H9 (cell line): ENCODE data around the gene IL6ST. TPM values are rescaled to one million over a fixed set of nuclear protein-coding genes. Genes with fewer than 3 reads are reported as not detected.
A peak's percentile ranks its signal among the peaks of the same experiment; 100 is the strongest.

Experiments used
- DNase-seq: peaks from one replicate; pipeline ENCODE4 v3.0.0-alpha.2; 2017
- H2AFZ ChIP-seq: one replicate; pipeline ENCODE4 v1.6.1; 2013; ENCODE audit warnings: mild to moderate bottlenecking, low read length, control low read depth, moderate library complexity
- H2AK5ac ChIP-seq: 2 replicates; pipeline ENCODE4 v1.6.1; 2013; ENCODE audit warnings: low read length, control low read depth, mixed read lengths; ENCODE audit not compliant: insufficient read length
- H2BK120ac ChIP-seq: one replicate; pipeline ENCODE4 v1.6.1; 2013; ENCODE audit warnings: low read depth, mild to moderate bottlenecking, low read length, control low read depth, inconsistent platforms; ENCODE audit not compliant: poor library complexity, severe bottlenecking
- H2BK12ac ChIP-seq: 2 replicates; pipeline ENCODE4 v1.6.1; 2013; ENCODE audit warnings: low read length, control low read depth, mixed read lengths, low read depth; ENCODE audit not compliant: insufficient read length
- H2BK15ac ChIP-seq: 2 replicates; pipeline ENCODE4 v1.6.1; 2013; ENCODE audit warnings: low read depth, low read length, control low read depth
- H2BK20ac ChIP-seq: one replicate; pipeline ENCODE4 v1.6.1; 2013; ENCODE audit warnings: low read depth, mild to moderate bottlenecking, low read length, control low read depth, inconsistent platforms; ENCODE audit not compliant: poor library complexity, severe bottlenecking
- H2BK5ac ChIP-seq: 2 replicates; pipeline ENCODE4 v1.6.1; 2013; ENCODE audit warnings: low read length, control low read depth, mixed read lengths; ENCODE audit not compliant: insufficient read length
- H3K14ac ChIP-seq: 2 replicates; pipeline ENCODE4 v1.6.1; 2013; ENCODE audit warnings: low read length, control low read depth; ENCODE audit not compliant: insufficient read depth
- H3K18ac ChIP-seq: 2 replicates; pipeline ENCODE4 v1.6.1; 2013; ENCODE audit warnings: low read depth, mild to moderate bottlenecking, mixed read lengths, low read length, control low read depth; ENCODE audit not compliant: insufficient read length
- H3K23ac ChIP-seq: 2 replicates; pipeline ENCODE4 v1.6.1; 2013; ENCODE audit warnings: low read length, control low read depth, mixed read lengths, low read depth; ENCODE audit not compliant: insufficient read length
- H3K23me2 ChIP-seq: 2 replicates; pipeline ENCODE4 v1.6.1; 2013; ENCODE audit warnings: low read depth, mild to moderate bottlenecking, mixed read lengths, low read length, control low read depth; ENCODE audit not compliant: insufficient read length, poor library complexity, severe bottlenecking
- H3K27ac ChIP-seq: 2 replicates; pipeline ENCODE4 v1.5.1; 2013; ENCODE audit warnings: low read length, control low read depth, mixed read lengths, low read depth; ENCODE audit not compliant: insufficient read length
- H3K27me3 ChIP-seq: 2 replicates; pipeline ENCODE4 v1.6.1; 2013; ENCODE audit warnings: low read length, control low read depth, inconsistent platforms; ENCODE audit not compliant: insufficient read depth
- H3K4ac ChIP-seq: 2 replicates; pipeline ENCODE4 v1.6.1; 2013; ENCODE audit warnings: low read depth, mild to moderate bottlenecking, control low read depth, inconsistent platforms, low read length, moderate library complexity
- H3K4me1 ChIP-seq: 2 replicates; pipeline ENCODE4 v1.6.1; 2013; ENCODE audit warnings: low read length, control low read depth, inconsistent platforms; ENCODE audit not compliant: insufficient read depth
- H3K4me2 ChIP-seq: 2 replicates; pipeline ENCODE4 v1.6.1; 2013; ENCODE audit warnings: low read length, control low read depth, mixed read lengths; ENCODE audit not compliant: insufficient read length, insufficient read depth
- H3K56ac ChIP-seq: 2 replicates; pipeline ENCODE4 v1.6.1; 2013; ENCODE audit warnings: low read depth, mild to moderate bottlenecking, mixed read lengths, low read length, control low read depth; ENCODE audit not compliant: insufficient read length
- H3K79me1 ChIP-seq: 2 replicates; pipeline ENCODE4 v1.6.1; 2013; ENCODE audit warnings: low read depth, mild to moderate bottlenecking, moderate library complexity, low read length, control low read depth, inconsistent platforms; ENCODE audit not compliant: insufficient read depth, poor library complexity, severe bottlenecking
- H3K79me2 ChIP-seq: 2 replicates; pipeline ENCODE4 v1.6.1; 2013; ENCODE audit warnings: low read length, control low read depth, inconsistent platforms; ENCODE audit not compliant: insufficient read depth
- H3K9ac ChIP-seq: 2 replicates; pipeline ENCODE4 v1.6.1; 2013; ENCODE audit warnings: low read length, control low read depth, mixed read lengths; ENCODE audit not compliant: insufficient read length; ENCODE audit errors: extremely low read depth
- H3K9me3 ChIP-seq: one replicate; pipeline ENCODE4 v1.6.1; 2013; ENCODE audit warnings: low read depth, low read length, inconsistent platforms; ENCODE audit not compliant: control insufficient read depth
- H3T11ph ChIP-seq: one replicate; pipeline ENCODE4 v1.6.1; 2013; ENCODE audit warnings: mild to moderate bottlenecking, low read length, control low read depth, inconsistent platforms
- H4K20me1 ChIP-seq: one replicate; pipeline ENCODE4 v1.6.1; 2013; ENCODE audit not compliant: control insufficient read depth, insufficient read length, insufficient read depth
- H4K5ac ChIP-seq: 2 replicates; pipeline ENCODE4 v1.6.1; 2013; ENCODE audit warnings: low read depth, mild to moderate bottlenecking, mixed read lengths, low read length, control low read depth; ENCODE audit not compliant: insufficient read length
- H4K8ac ChIP-seq: replicated peaks from 2 replicates; pipeline ENCODE4 v1.6.1; 2013; ENCODE audit warnings: low read length, control low read depth, mixed read lengths, low read depth; ENCODE audit not compliant: insufficient read length
- H4K91ac ChIP-seq: 2 replicates; pipeline ENCODE4 v1.6.1; 2013; ENCODE audit warnings: low read depth, mild to moderate bottlenecking, moderate library complexity, mixed read lengths, low read length, control low read depth; ENCODE audit not compliant: insufficient read length
- H3K27ac Mint-ChIP-seq, 3 experiments: 2 replicates in 2 of 3; 3 replicates in 1 of 3; pipeline ENCODE4 v1.8.0; 2020 to 2021; ENCODE audit warnings: mixed read lengths in 3 of 3, mild to moderate bottlenecking in 1 of 3, moderate library complexity in 1 of 3
- H3K27me3 Mint-ChIP-seq: 2 replicates; pipeline ENCODE4 v1.8.0; 2021; ENCODE audit warnings: low read depth, mild to moderate bottlenecking, moderate library complexity, mixed read lengths
- H3K36me3 Mint-ChIP-seq, 3 experiments: 2 replicates in 2 of 3; 3 replicates in 1 of 3; pipeline ENCODE4 v1.8.0; 2020 to 2021; ENCODE audit warnings: low read depth in 3 of 3, mixed read lengths in 3 of 3; ENCODE audit not compliant: insufficient read depth in 1 of 3
- H3K4me1 Mint-ChIP-seq, 2 experiments: 2 replicates each; pipeline ENCODE4 v1.8.0; 2020; ENCODE audit warnings: mixed read lengths in 2 of 2
- H3K4me3 Mint-ChIP-seq, 2 experiments: 2 replicates in 1 of 2; 3 replicates in 1 of 2; pipeline ENCODE4 v1.8.0; 2020 to 2021; ENCODE audit warnings: mild to moderate bottlenecking in 2 of 2, mixed read lengths in 2 of 2, moderate library complexity in 1 of 2
- H3K9me3 Mint-ChIP-seq, 2 experiments: 2 replicates in 1 of 2; 3 replicates in 1 of 2; pipeline ENCODE4 v1.8.0; 2020; ENCODE audit warnings: mild to moderate bottlenecking in 2 of 2, mixed read lengths in 2 of 2, moderate library complexity in 1 of 2
- CTCF ChIP-seq: fragments of 200-600 bp; sonication (generic); conservative IDR thresholded peaks from 3 replicates; pipeline ENCODE4 v1.8.0; 2021; ENCODE audit warnings: antibody characterized with exemption, mild to moderate bottlenecking
- WGBS: extraction: QIAGEN DNeasy Blood & Tissue Kit; methylation state at CpG from one replicate; pipeline ENCODE4 v1.1.7; 2013; ENCODE audit warnings: missing lambda C conversion rate, low lambda C conversion rate, mixed read lengths; ENCODE audit not compliant: insufficient read length; ENCODE audit errors: extremely low coverage; 5-methylcytosine and 5-hydroxymethylcytosine counted together
- total RNA-seq: library from RNA; stranded (reverse); gene quantifications from 2 replicates; pipeline ENCODE4 v1.2.1, GENCODE V29; 2021

IL6ST gene
- total RNA-seq, 1 experiment from 2014 or later: 11.1 TPM

GRCh38 chr5:55994998-55995914 lies 493 bp upstream of the IL6ST start:
- peak overlapping the region; percentile 54 for H3K9ac ChIP-seq
- H2AK5ac ChIP-seq: no peak overlapping the region
- H3K27ac ChIP-seq: no peak overlapping the region
- no peak overlapping the region for H2BK15ac ChIP-seq
- no peak overlapping the region for H2BK20ac ChIP-seq
- TF ChIP-seq CTCF: peak; percentile 27; the same call in 1 of the 3 replicates
- H3K36me3 Mint-ChIP-seq: peaks cover 0 to 3% (median 0%) of the 10 kb centered on the region in 3 experiments; a peak in 1 of 7 replicates
- H4K5ac ChIP-seq: no peak overlapping the region
- H3K4me2 ChIP-seq: peak overlapping the region; percentile 76
- H2BK5ac ChIP-seq: no peak overlapping the region
- H4K91ac ChIP-seq: no peak overlapping the region
- no peaks in the 10 kb centered on the region for H3K79me1 ChIP-seq
- H2BK12ac ChIP-seq: no peak overlapping the region
- no peak overlapping the region for H3K23ac ChIP-seq
- H3K27ac Mint-ChIP-seq: peak overlapping the region in 1 of 3 experiments; percentile 59; a peak in 1 of 7 replicates
- peak overlapping the region; percentile 87 to 88 for H3K4me3 Mint-ChIP-seq
- H3T11ph ChIP-seq: no peak overlapping the region
- peaks cover 27 to 28% of the 10 kb centered on the region in 2 experiments for H3K4me1 Mint-ChIP-seq
- no peaks in the 10 kb centered on the region for H3K79me2 ChIP-seq
- peak overlapping the region; percentile 35 for H3K18ac ChIP-seq
- no peaks in the 10 kb centered on the region for H4K20me1 ChIP-seq
- H3K9me3 ChIP-seq: no peaks in the 10 kb centered on the region
- H3K23me2 ChIP-seq: no peaks in the 10 kb centered on the region
- no peaks in the 10 kb centered on the region; the same call in 1 of the 2 replicates for H3K4me1 ChIP-seq
- peak overlapping the region; percentile 54; the same call in 1 of the 2 replicates for H3K14ac ChIP-seq
- H3K4ac ChIP-seq: no peak overlapping the region
- no peaks in the 10 kb centered on the region for H3K9me3 Mint-ChIP-seq
- peak overlapping the region; percentile 11 for H2AFZ ChIP-seq
- peak; percentile 95 for DNase-seq
- no peak overlapping the region for H4K8ac ChIP-seq
- H2BK120ac ChIP-seq: no peak overlapping the region
- H3K27me3 ChIP-seq: no peaks in the 10 kb centered on the region
- no peak overlapping the region for H3K56ac ChIP-seq
- no peaks in the 10 kb centered on the region for H3K27me3 Mint-ChIP-seq
- no CpG with 5 or more reads among the region's 70 CpGs for WGBS
